ENCODE results near the gene SF3A1. TPM values are rescaled to one million over a fixed set of nuclear protein-coding genes. Genes with fewer than 3 reads are reported as not detected.

The SF3A1 gene
- total RNA-seq, 1 experiment from 2014 or later, result 182 TPM

- intact Hi-C loops (cut with micrococcal nuclease; ENCODE audit: unreplicated experiment), result no loop called here
- ChIA-PET POLR2A (no interaction called here), CTCF (no interaction called here)
- no peak overlapping the region for H3K27ac Mint-ChIP-seq (ENCODE audit: unreplicated experiment)
- Histone ChIP-seq H3K4me3 (ENCODE audit: low read depth, low read length) (no peak overlapping the region), H3K27me3 (replicated peaks; ENCODE audit: control insufficient read depth, insufficient read depth, low read length) (no peaks in the 10 kb centered on the region), H3K9me3 (no peaks in the 10 kb centered on the region), H3K4me1 (peaks cover 10% of the 10 kb centered on the region), H3K36me3 (ENCODE audit: control insufficient read depth, insufficient read depth, low read length) (no peaks in the 10 kb centered on the region; the same call in 1 of the 2 replicates)
- no peak for DNase-seq
- peaks cover 19% of the 10 kb centered on the region for H3K4me1 Mint-ChIP-seq (ENCODE audit: low read depth, unreplicated experiment)
- BruUV-seq (replicated peaks), result no TSS peak
- H3K36me3 Mint-ChIP-seq (ENCODE audit: insufficient read depth, unreplicated experiment), result no peaks in the 10 kb centered on the region
- no peaks in the 10 kb centered on the region for H3K9me3 Mint-ChIP-seq (ENCODE audit: unreplicated experiment)
- no peak for TF ChIP-seq CTCF (IDR thresholded peaks at IDR 0.05; ENCODE audit: insufficient read depth in 1 of 2, low read depth in 1 of 2, low read length in 1 of 2, severe bottlenecking in 1 of 2, unreplicated experiment in 1 of 2)
- H3K27me3 Mint-ChIP-seq (ENCODE audit: insufficient read depth, unreplicated experiment), result no peaks in the 10 kb centered on the region
- H3K4me3 Mint-ChIP-seq (ENCODE audit: unreplicated experiment), result no peak overlapping the region
Measured at GRCh38 chr22:30321461-30321860, 35.2 kb downstream of the SF3A1 start.

GRCh38 chr22:30320021-30320556 lies 36.6 kb downstream of the SF3A1 start:
- Mint-ChIP-seq H3K27me3 (ENCODE audit: insufficient read depth, unreplicated experiment) (no peaks in the 10 kb centered on the region), H3K27ac (ENCODE audit: unreplicated experiment) (no peak overlapping the region), H3K4me1 (ENCODE audit: low read depth, unreplicated experiment) (peaks cover 12% of the 10 kb centered on the region), H3K9me3 (ENCODE audit: unreplicated experiment) (no peaks in the 10 kb centered on the region), H3K36me3 (ENCODE audit: insufficient read depth, unreplicated experiment) (no peaks in the 10 kb centered on the region), H3K4me3 (ENCODE audit: unreplicated experiment) (no peak overlapping the region)
- no TSS peak for BruUV-seq (replicated peaks)
- H3K36me3 ChIP-seq (ENCODE audit: control insufficient read depth, insufficient read depth, low read length), result no peaks in the 10 kb centered on the region; the same call in 1 of the 2 replicates
- no peak for TF ChIP-seq CTCF (IDR thresholded peaks at IDR 0.05; ENCODE audit: insufficient read depth in 1 of 2, low read depth in 1 of 2, low read length in 1 of 2, severe bottlenecking in 1 of 2, unreplicated experiment in 1 of 2)
- DNase-seq, result no peak
- ChIA-PET POLR2A (no interaction called here), CTCF (no interaction called here)
- no peaks in the 10 kb centered on the region for H3K9me3 ChIP-seq
- H3K27me3 ChIP-seq (replicated peaks; ENCODE audit: control insufficient read depth, insufficient read depth, low read length), result no peaks in the 10 kb centered on the region
- H3K4me1 ChIP-seq, result peaks cover 2% of the 10 kb centered on the region
- intact Hi-C loops (cut with micrococcal nuclease; ENCODE audit: unreplicated experiment), result no loop called here
- no peak overlapping the region for H3K4me3 ChIP-seq (ENCODE audit: low read depth, low read length)

- Mint-ChIP-seq H3K27me3 (ENCODE audit: insufficient read depth, unreplicated experiment) (no peaks in the 10 kb centered on the region), H3K27ac (ENCODE audit: unreplicated experiment) (no peak overlapping the region), H3K36me3 (ENCODE audit: insufficient read depth, unreplicated experiment) (no peaks in the 10 kb centered on the region), H3K9me3 (ENCODE audit: unreplicated experiment) (no peaks in the 10 kb centered on the region), H3K4me1 (ENCODE audit: low read depth, unreplicated experiment) (peaks cover 13% of the 10 kb centered on the region), H3K4me3 (ENCODE audit: unreplicated experiment) (no peak overlapping the region)
- Histone ChIP-seq H3K9me3 (no peaks in the 10 kb centered on the region), H3K4me1 (0 out of 2 replicates have a peak, but pooled peaks cover 4% of the 10 kb centered on the region), H3K4me3 (ENCODE audit: low read depth, low read length) (no peak overlapping the region), H3K27me3 (replicated peaks; ENCODE audit: control insufficient read depth, insufficient read depth, low read length) (no peaks in the 10 kb centered on the region), H3K36me3 (ENCODE audit: control insufficient read depth, insufficient read depth, low read length) (no peaks in the 10 kb centered on the region; the same call in 1 of the 2 replicates)
- no peak for TF ChIP-seq CTCF (IDR thresholded peaks at IDR 0.05; ENCODE audit: insufficient read depth in 1 of 2, low read depth in 1 of 2, low read length in 1 of 2, severe bottlenecking in 1 of 2, unreplicated experiment in 1 of 2)
- POLR2A ChIA-PET, result no interaction called here
- no TSS peak for BruUV-seq (replicated peaks)
- intact Hi-C loops (cut with micrococcal nuclease; ENCODE audit: unreplicated experiment), result no loop called here
- CTCF ChIA-PET, result interaction anchor here (0.7 kb wide), 1 partner anchor 31 kb away, joined by 3 read pairs; no protein-coding TSS in a partner anchor
- DNase-seq, result no peak
Measured at GRCh38 chr22:30318799-30319419, 37.8 kb downstream of the SF3A1 start.

All from Caco-2 (cell line).